Esophagus squamous epithelium (tissue), 5 donors: Measurements from ENCODE around the gene RIMBP2. TPM values are rescaled to one million over a fixed set of nuclear protein-coding genes. Genes with fewer than 3 reads are reported as not detected.

Experiments
- DNase-seq: peaks from one replicate; lab custom pipeline; 2025; lab: John Stamatoyannopoulos, UW
- H3K27ac ChIP-seq, 4 donors: fragments of 200-600 bp; sonication (generic); one replicate each; pipeline ENCODE4 v1.5.1; 2016 to 2019; ENCODE audit warnings: mild to moderate bottlenecking in 1 of 4
- H3K27me3 ChIP-seq, 4 donors: fragments of 200-600 bp; sonication (generic); 1 replicate in 3 of 4; 2 replicates in 1 of 4; pipeline versions ENCODE4 v1.5.1 to v1.6.0; 2017 to 2021; ENCODE audit warnings: antibody characterized with exemption in 1 of 4
- H3K36me3 ChIP-seq, 3 donors: fragments of 200-600 bp; sonication (generic); one replicate each; pipeline ENCODE4 v1.5.1; 2016 to 2019
- H3K4me1 ChIP-seq, 3 donors: fragments of 200-600 bp; sonication (generic); one replicate each; pipeline ENCODE4 v1.5.1; 2017 to 2019
- H3K4me3 ChIP-seq, 4 donors: fragments of 200-600 bp; sonication (generic); 1 replicate in 3 of 4; 2 replicates in 1 of 4; pipeline ENCODE4 v1.5.1; 2016 to 2019; ENCODE audit warnings: mild to moderate bottlenecking in 2 of 4, moderate library complexity in 1 of 4
- H3K9me3 ChIP-seq, 3 donors: fragments of 200-600 bp; sonication (generic); one replicate each; pipeline ENCODE4 v1.5.1; 2016 to 2019
- CTCF ChIP-seq, 6 experiments: fragments of 450-650 bp in 4 of 6; fragments of 200-600 bp in 2 of 6; sonication (generic) in 2 of 6; IDR thresholded peaks; one replicate each; pipeline ENCODE4 v1.5.1; 2016 to 2019; ENCODE audit warnings: antibody characterized with exemption in 6 of 6, mild to moderate bottlenecking in 4 of 6, moderate library complexity in 4 of 6
- POLR2A ChIP-seq, 4 donors: fragments of 450-650 bp; IDR thresholded peaks; one replicate each; pipeline ENCODE4 v1.6.1; 2017; ENCODE audit warnings: antibody characterized with exemption in 4 of 4, mild to moderate bottlenecking in 4 of 4, moderate library complexity in 3 of 4
- WGBS, 2 donors: methylation state at CpG; one replicate each; pipeline ENCODE4 v1.1.5; 2018; 5-methylcytosine and 5-hydroxymethylcytosine counted together
- intact Hi-C: fragments of 100-400 bp; cut with DNase I; formaldehyde crosslinking; loops from one replicate; pipeline ENCODE4 v1.15.0; 2022
- total RNA-seq, 4 donors: library from RNA; depleted of rRNA; stranded (reverse); fragments of >200 nt; gene quantifications; one replicate each; pipeline ENCODE4 v1.1.0, GENCODE V29; 2016
- donor health status: DM: yes; HTN: yes; CAD: no.

Gene RIMBP2
- total RNA-seq, 4 donors from 2014 or later: 0.08 to 0.76 (median 0.46) TPM

- Histone ChIP-seq H3K4me1 (no peaks in the 10 kb centered on the region), H3K4me3 (no peak overlapping the region), H3K27ac (no peak overlapping the region), H3K27me3 (peaks cover 0 to 19% (median 0%) of the 10 kb centered on the region in 4 donors), H3K36me3 (no peaks in the 10 kb centered on the region), H3K9me3 (no peaks in the 10 kb centered on the region)
- 84 to 88% methylated on average over 18 to 22 of the region's 25 CpGs for WGBS, 2 donors
- intact Hi-C loops: no loop called here
- DNase-seq: no peak
- TF ChIP-seq POLR2A (IDR thresholded peaks at IDR 0.05) (no peak), CTCF (IDR thresholded peaks at IDR 0.05) (no peak)
These were observed 12.9 kb downstream of the RIMBP2 start for GRCh38 chr12:130702966-130703732.

DNA sequence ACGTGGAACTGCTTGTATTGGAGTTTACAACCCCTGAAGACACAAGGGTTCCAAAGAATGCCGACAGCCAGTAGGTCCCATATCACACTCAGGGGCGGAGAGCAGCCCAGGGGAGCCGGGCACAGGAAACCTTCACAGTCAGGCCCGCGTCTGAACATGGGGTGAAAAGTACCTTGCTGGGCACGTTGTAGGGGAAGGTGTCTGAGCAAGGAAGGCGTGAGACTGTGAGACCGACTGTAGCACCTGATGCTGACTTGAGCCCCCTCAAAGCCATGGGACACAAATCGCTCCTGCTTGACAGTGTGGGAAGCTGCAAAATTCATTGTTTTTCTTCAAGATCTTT is 14.7 kb downstream of the RIMBP2 start:
- H3K9me3 ChIP-seq: no peaks in the 10 kb centered on the region
- no peak for DNase-seq

DNA sequence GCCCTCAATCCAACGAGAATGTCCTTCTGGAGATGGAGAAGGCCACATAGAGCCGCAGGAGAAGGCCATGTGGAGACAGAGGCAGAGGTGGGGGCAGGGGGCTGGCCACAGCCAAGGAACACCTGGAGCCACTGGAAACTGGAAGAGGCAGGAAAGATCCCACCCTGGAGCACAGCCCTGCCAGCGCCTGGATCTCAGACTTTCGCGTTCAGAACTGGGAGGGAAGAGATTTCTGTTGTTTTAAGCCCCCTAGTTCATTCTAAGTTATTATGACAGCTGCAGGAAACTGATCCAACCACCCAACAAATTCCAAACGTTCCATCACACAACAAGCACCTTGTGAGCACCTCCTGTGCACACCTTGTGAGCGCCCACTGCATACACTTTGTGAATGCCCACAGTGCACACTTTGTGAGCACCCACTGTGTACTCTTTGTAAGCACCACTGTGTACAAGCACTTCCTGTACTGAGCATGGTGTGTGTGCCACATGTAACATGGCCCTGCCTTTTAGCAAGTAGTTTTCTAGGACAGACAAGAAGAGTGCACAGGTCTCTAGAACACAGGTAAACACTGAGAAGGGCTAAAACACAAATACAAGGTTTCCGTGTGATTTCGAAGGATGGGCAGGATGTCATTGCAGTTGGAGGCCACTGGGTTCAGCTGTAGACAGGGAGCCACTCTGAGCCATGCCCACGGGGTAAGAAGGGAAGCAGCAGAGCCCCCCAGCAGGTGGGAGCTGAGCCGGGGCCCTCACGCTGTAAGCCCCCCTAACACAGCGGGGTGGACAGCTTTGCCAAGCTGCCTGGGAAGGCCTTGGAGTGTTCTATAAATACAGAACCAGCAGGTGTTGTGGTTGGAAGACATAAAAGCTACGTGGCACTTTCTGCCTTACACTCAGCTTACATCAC is 15.4 kb downstream of the RIMBP2 start:
- Histone ChIP-seq H3K4me1 (no peaks in the 10 kb centered on the region), H3K36me3 (no peaks in the 10 kb centered on the region), H3K27ac (no peak overlapping the region), H3K4me3 (no peak overlapping the region), H3K9me3 (no peaks in the 10 kb centered on the region), H3K27me3 (peaks cover 0 to 13% (median 0%) of the 10 kb centered on the region in 4 donors)
- intact Hi-C loops: no loop called here
- TF ChIP-seq POLR2A (IDR thresholded peaks at IDR 0.05) (no peak), CTCF (IDR thresholded peaks at IDR 0.05) (no peak)
- no peak for DNase-seq
- WGBS, 2 donors: 64 to 71% methylated on average over 8 to 14 of the region's 14 CpGs

More for the DNA sequence above, 14.7 kb downstream of the RIMBP2 start:
- 80 to 85% methylated on average over 6 of the region's 10 CpGs for WGBS, 2 donors
- Histone ChIP-seq H3K27me3 (peaks cover 0 to 14% (median 0%) of the 10 kb centered on the region in 4 donors), H3K27ac (no peak overlapping the region), H3K36me3 (no peaks in the 10 kb centered on the region), H3K4me3 (no peak overlapping the region), H3K4me1 (no peaks in the 10 kb centered on the region)
- no peak for TF ChIP-seq POLR2A (IDR thresholded peaks at IDR 0.05)
- no peak for TF ChIP-seq CTCF (IDR thresholded peaks at IDR 0.05)
- intact Hi-C loops: no loop called here

DNA sequence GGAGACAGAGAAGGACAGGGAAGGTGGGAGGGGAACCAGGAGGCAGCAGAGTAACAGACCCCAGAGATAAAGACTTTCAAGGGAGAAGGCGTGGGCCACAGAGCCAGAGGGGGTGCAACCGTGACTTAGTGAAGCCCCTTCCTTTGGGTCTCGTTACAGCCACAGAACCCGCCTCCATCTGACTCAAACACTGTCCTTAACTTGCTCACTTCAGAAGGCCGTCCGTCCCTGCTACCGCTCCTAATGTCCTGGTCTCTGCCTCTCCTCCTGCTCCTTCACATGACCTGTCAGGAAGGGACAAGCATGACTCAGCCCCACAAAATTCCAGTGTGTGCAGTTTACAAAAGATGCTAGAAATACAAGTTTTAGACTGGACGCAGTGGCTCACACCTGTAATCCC is 18.0 kb downstream of the RIMBP2 start:
- no peak overlapping the region for H3K4me3 ChIP-seq
- H3K9me3 ChIP-seq: no peaks in the 10 kb centered on the region
- intact Hi-C loops: no loop called here
- DNase-seq: no peak
- TF ChIP-seq CTCF (IDR thresholded peaks at IDR 0.05): no peak
- no peak for TF ChIP-seq POLR2A (IDR thresholded peaks at IDR 0.05)
- peaks cover 0 to 4% (median 0%) of the 10 kb centered on the region in 4 donors for H3K27me3 ChIP-seq
- no peaks in the 10 kb centered on the region for H3K36me3 ChIP-seq
- no peaks in the 10 kb centered on the region for H3K4me1 ChIP-seq
- H3K27ac ChIP-seq: no peak overlapping the region
- WGBS, 2 donors: 78 to 79% methylated on average over 8 of the region's 8 CpGs
